HEK293 (cell line): ENCODE results near the gene TANC1.
A peak's percentile ranks its signal among the peaks of the same experiment; 100 is the strongest.

Experiments
- CTCF ChIA-PET: fragments of 350-600 bp; formaldehyde crosslinking; extraction: SDS; loops from one replicate; lab custom pipeline; 2021; ENCODE audit warnings: antibody characterized with exemption; lab: Yijun Ruan, JAX
- POLR2A ChIA-PET: fragments of 300-600 bp; formaldehyde crosslinking; extraction: SDS; loops from one replicate; lab custom pipeline; 2020; ENCODE audit warnings: antibody characterized with exemption, inconsistent platforms; lab: Yijun Ruan, JAX
- H3K27ac ChIP-seq: fragments of 200-500 bp; sonication (Bioruptor generic); 2 replicates; pipeline ENCODE4 v1.5.1; 2014; ENCODE audit warnings: low read depth, low read length, control low read depth, inconsistent platforms; ENCODE audit errors: extremely low read depth
- H3K36me3 ChIP-seq, 2 experiments: fragments of 200-500 bp in 1 of 2; sonication (Bioruptor generic) in 1 of 2; 1 replicate in 1 of 2; 2 replicates in 1 of 2; pipeline ENCODE4 v1.5.1; 2014 to 2017; ENCODE audit warnings: inconsistent platforms in 2 of 2, low read length in 2 of 2; ENCODE audit not compliant: control insufficient read depth in 2 of 2, insufficient read depth in 1 of 2
- H3K4me1 ChIP-seq: fragments of 200-500 bp; sonication (Bioruptor generic); 2 replicates; pipeline ENCODE4 v1.5.1; 2014; ENCODE audit warnings: mild to moderate bottlenecking, low read length, inconsistent platforms; ENCODE audit not compliant: control insufficient read depth, insufficient read depth
- H3K4me3 ChIP-seq: 2 replicates; pipeline ENCODE4 v1.5.1; 2011; ENCODE audit warnings: low read depth, mild to moderate bottlenecking, control low read depth, low read length, moderate library complexity
- H3K9me3 ChIP-seq: fragments of 200-500 bp; sonication (Bioruptor generic); 2 replicates; pipeline ENCODE4 v1.5.1; 2014; ENCODE audit warnings: low read depth, low read length, inconsistent platforms; ENCODE audit not compliant: control insufficient read depth, insufficient read depth
- SCRT1 ChIP-seq: fragments of 450-650 bp; formaldehyde crosslinking; IDR thresholded peaks from 2 replicates; pipeline ENCODE4 v1.5.1; 2016; ENCODE audit warnings: missing biosample characterization, missing genetic modification characterization, borderline replicate concordance
- SCRT2 ChIP-seq: fragments of 450-650 bp; formaldehyde crosslinking; IDR thresholded peaks from 2 replicates; pipeline ENCODE4 v1.5.1; 2016; ENCODE audit warnings: missing biosample characterization, missing genetic modification characterization
- ZBTB17 ChIP-seq: fragments of 450-650 bp; formaldehyde crosslinking; IDR thresholded peaks from 2 replicates; pipeline ENCODE4 v1.5.1; 2016; ENCODE audit warnings: missing biosample characterization, missing genetic modification characterization
- ZNF138 ChIP-seq: fragments of 450-650 bp; formaldehyde crosslinking; IDR thresholded peaks from 2 replicates; pipeline ENCODE4 v1.5.1; 2016; ENCODE audit warnings: missing biosample characterization, missing genetic modification characterization, borderline replicate concordance
- ZNF26 ChIP-seq: fragments of 450-650 bp; formaldehyde crosslinking; IDR thresholded peaks from 2 replicates; pipeline ENCODE4 v1.5.1; 2016; ENCODE audit warnings: missing biosample characterization, missing genetic modification characterization
- ZNF354C ChIP-seq: fragments of 450-650 bp; formaldehyde crosslinking; IDR thresholded peaks from 2 replicates; pipeline ENCODE4 v1.5.1; 2016; ENCODE audit warnings: missing biosample characterization, missing genetic modification characterization, low read depth, borderline replicate concordance
- ZNF544 ChIP-seq: fragments of 450-650 bp; formaldehyde crosslinking; IDR thresholded peaks from 2 replicates; pipeline ENCODE4 v1.5.0; 2017; ENCODE audit warnings: missing biosample characterization, missing genetic modification characterization
- ZNF585B ChIP-seq: fragments of 450-650 bp; formaldehyde crosslinking; IDR thresholded peaks from 2 replicates; pipeline ENCODE4 v1.5.1; 2016; ENCODE audit warnings: missing biosample characterization, missing genetic modification characterization
- ZNF596 ChIP-seq: fragments of 450-650 bp; IDR thresholded peaks from 2 replicates; pipeline ENCODE4 v1.5.0; 2018; ENCODE audit warnings: missing biosample characterization, mild to moderate bottlenecking, missing genetic modification characterization, moderate library complexity
- ZNF658 ChIP-seq: fragments of 450-650 bp; formaldehyde crosslinking; IDR thresholded peaks from 2 replicates; pipeline ENCODE4; 2016; ENCODE audit warnings: missing biosample characterization, missing genetic modification characterization
- ZNF777 ChIP-seq: fragments of 450-650 bp; formaldehyde crosslinking; IDR thresholded peaks from 2 replicates; pipeline ENCODE4 v1.5.1; 2017; ENCODE audit warnings: missing biosample characterization, missing genetic modification characterization, borderline replicate concordance
- TF ChIP-seq, protein P1 (sequence below): fragments of 450-650 bp; formaldehyde crosslinking; IDR thresholded peaks from 2 replicates; pipeline ENCODE4 v1.5.1; 2016; ENCODE audit warnings: missing biosample characterization, missing genetic modification characterization
- TF ChIP-seq, protein P2 (sequence below): fragments of 450-650 bp; formaldehyde crosslinking; IDR thresholded peaks from 2 replicates; pipeline ENCODE4 v1.5.1; 2016; ENCODE audit warnings: missing biosample characterization, missing genetic modification characterization, borderline replicate concordance
- TF ChIP-seq, protein P3 (sequence below): fragments of 450-650 bp; formaldehyde crosslinking; IDR thresholded peaks from 2 replicates; pipeline ENCODE4 v1.5.1; 2016; ENCODE audit warnings: missing biosample characterization, missing genetic modification characterization

Gene TANC1

DNA sequence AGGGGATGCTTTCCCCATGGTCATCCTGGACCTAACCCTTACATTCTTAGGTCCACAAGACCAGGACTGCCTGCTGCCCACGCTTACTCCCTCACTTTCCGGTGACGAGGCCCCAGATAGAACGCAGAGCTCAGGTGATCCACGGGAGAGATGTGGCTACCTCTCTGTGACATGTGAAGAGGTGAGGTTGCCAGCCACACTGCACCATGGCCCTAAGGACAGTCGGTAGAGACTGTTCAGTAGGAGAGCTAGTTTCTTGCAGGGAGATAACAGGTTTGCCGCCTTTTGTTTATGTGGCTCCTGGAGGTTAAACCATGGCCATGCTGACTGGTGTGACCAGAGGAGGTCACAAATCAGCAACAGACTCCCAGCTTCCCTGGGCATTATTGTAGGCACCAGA, 246.7 kb downstream of the TANC1 start (continued):
- TF ChIP-seq, protein P1, sequence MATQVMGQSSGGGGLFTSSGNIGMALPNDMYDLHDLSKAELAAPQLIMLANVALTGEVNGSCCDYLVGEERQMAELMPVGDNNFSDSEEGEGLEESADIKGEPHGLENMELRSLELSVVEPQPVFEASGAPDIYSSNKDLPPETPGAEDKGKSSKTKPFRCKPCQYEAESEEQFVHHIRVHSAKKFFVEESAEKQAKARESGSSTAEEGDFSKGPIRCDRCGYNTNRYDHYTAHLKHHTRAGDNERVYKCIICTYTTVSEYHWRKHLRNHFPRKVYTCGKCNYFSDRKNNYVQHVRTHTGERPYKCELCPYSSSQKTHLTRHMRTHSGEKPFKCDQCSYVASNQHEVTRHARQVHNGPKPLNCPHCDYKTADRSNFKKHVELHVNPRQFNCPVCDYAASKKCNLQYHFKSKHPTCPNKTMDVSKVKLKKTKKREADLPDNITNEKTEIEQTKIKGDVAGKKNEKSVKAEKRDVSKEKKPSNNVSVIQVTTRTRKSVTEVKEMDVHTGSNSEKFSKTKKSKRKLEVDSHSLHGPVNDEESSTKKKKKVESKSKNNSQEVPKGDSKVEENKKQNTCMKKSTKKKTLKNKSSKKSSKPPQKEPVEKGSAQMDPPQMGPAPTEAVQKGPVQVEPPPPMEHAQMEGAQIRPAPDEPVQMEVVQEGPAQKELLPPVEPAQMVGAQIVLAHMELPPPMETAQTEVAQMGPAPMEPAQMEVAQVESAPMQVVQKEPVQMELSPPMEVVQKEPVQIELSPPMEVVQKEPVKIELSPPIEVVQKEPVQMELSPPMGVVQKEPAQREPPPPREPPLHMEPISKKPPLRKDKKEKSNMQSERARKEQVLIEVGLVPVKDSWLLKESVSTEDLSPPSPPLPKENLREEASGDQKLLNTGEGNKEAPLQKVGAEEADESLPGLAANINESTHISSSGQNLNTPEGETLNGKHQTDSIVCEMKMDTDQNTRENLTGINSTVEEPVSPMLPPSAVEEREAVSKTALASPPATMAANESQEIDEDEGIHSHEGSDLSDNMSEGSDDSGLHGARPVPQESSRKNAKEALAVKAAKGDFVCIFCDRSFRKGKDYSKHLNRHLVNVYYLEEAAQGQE (tag by site-specific recombination) = no peak
- TF ChIP-seq ZBTB17 (no peak), ZNF544 (tag by site-specific recombination) (no peak)
- TF ChIP-seq, protein P2, sequence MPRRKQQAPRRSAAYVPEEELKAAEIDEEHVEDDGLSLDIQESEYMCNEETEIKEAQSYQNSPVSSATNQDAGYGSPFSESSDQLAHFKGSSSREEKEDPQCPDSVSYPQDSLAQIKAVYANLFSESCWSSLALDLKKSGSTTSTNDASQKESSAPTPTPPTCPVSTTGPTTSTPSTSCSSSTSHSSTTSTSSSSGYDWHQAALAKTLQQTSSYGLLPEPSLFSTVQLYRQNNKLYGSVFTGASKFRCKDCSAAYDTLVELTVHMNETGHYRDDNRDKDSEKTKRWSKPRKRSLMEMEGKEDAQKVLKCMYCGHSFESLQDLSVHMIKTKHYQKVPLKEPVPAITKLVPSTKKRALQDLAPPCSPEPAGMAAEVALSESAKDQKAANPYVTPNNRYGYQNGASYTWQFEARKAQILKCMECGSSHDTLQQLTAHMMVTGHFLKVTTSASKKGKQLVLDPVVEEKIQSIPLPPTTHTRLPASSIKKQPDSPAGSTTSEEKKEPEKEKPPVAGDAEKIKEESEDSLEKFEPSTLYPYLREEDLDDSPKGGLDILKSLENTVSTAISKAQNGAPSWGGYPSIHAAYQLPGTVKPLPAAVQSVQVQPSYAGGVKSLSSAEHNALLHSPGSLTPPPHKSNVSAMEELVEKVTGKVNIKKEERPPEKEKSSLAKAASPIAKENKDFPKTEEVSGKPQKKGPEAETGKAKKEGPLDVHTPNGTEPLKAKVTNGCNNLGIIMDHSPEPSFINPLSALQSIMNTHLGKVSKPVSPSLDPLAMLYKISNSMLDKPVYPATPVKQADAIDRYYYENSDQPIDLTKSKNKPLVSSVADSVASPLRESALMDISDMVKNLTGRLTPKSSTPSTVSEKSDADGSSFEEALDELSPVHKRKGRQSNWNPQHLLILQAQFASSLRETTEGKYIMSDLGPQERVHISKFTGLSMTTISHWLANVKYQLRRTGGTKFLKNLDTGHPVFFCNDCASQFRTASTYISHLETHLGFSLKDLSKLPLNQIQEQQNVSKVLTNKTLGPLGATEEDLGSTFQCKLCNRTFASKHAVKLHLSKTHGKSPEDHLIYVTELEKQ (tag by site-specific recombination) = no peak

DNA sequence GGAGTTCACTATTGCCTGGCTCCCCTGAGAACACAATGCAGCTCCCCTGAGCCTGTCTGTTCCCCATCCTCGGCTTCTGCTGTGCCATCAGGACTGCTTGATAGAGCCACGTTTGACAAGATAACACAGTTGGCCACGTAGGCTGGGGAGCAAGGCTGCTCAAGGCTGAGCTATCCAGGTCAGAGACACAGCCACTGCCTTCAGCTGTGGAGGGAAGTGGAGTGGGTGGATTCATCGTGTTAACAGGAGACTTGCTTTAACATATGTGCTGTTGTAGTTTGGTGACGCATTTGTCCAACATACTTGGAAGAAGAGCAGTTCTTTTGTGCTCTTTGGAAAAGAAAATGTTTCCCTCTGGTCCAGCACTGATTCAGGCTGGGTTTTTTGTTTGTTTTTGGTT, 249.2 kb downstream of the TANC1 start:
- TF ChIP-seq ZNF354C (tag by site-specific recombination) (no peak), ZNF658 (no peak)
- Histone ChIP-seq H3K4me1 (no peaks in the 10 kb centered on the region), H3K9me3 (no peaks in the 10 kb centered on the region), H3K4me3 (no peak overlapping the region), H3K27ac (no peak overlapping the region), H3K36me3 (peaks cover 14 to 67% of the 10 kb centered on the region in 2 experiments; a peak in 2 of 3 replicates)
- ChIA-PET CTCF (no interaction called here), POLR2A (no interaction called here)

- H3K4me3 ChIP-seq = no peak overlapping the region
- TF ChIP-seq ZNF138 (tag by site-specific recombination) (no peak), ZNF777 (no peak), SCRT2 (tag by site-specific recombination) (peak; percentile 57; the same call in 1 of the 2 replicates), ZNF585B (tag by site-specific recombination) (no peak), SCRT1 (tag by site-specific recombination) (peak; percentile 47; the same call in 1 of the 2 replicates), ZNF596 (no peak), ZNF26 (tag by site-specific recombination) (no peak)
- TF ChIP-seq, protein P3, sequence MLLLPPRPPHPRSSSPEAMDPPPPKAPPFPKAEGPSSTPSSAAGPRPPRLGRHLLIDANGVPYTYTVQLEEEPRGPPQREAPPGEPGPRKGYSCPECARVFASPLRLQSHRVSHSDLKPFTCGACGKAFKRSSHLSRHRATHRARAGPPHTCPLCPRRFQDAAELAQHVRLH (tag by site-specific recombination) = no peak
- H3K4me1 ChIP-seq = no peaks in the 10 kb centered on the region
- no peak overlapping the region for H3K27ac ChIP-seq
- CTCF ChIA-PET = no interaction called here
- H3K9me3 ChIP-seq = no peaks in the 10 kb centered on the region
- POLR2A ChIA-PET = no interaction called here
- H3K36me3 ChIP-seq = peaks cover 17 to 69% of the 10 kb centered on the region in 2 experiments; a peak in 2 of 3 replicates
Observed at GRCh38 chr2:159218389-159218788, 249.9 kb downstream of the TANC1 start.
